ENCODE results near the gene RFTN2.

Gene RFTN2

GRCh38 chr2:197538412-197538811 lies 137.0 kb downstream of the RFTN2 start:
- no peak for DNase-seq
